GM19324 (cell line): ENCODE measurements around the gene STARD3.
"Not testable (repeated sequence)": the region's sequence is repeated elsewhere in the genome, so short reads cannot be mapped to it uniquely, and the experiment has no call there.

Experiments
- ATAC-seq: cut with Tn5 transposase; IDR thresholded peaks from one replicate; pipeline ENCODE4 v1.9.1; 2021; ENCODE audit warnings: mild to moderate bottlenecking, moderate library complexity; ENCODE audit not compliant: unreplicated experiment, low FRiP score

STARD3 gene

DNA sequence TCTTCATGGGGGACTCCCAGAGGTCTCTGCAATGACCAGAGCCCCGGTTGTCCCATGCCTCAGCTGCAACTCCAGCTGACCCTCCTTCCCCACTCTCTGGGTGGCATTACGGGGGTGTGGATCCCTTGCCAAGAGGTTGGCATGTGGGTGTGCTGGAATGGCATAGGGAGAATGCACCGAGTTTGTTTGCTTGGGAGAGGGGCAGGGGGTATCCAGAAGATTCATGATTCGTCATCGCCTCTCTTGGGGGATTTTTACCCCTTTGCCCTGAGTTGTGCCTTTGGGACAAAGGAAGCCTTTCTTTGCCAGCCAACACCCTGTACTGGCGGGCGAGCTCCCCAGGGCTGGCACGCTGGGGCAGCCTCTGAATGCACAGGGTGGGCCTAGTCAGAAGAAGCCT lies 69.4 kb downstream of the STARD3 start:
- no peak for ATAC-seq

DNA sequence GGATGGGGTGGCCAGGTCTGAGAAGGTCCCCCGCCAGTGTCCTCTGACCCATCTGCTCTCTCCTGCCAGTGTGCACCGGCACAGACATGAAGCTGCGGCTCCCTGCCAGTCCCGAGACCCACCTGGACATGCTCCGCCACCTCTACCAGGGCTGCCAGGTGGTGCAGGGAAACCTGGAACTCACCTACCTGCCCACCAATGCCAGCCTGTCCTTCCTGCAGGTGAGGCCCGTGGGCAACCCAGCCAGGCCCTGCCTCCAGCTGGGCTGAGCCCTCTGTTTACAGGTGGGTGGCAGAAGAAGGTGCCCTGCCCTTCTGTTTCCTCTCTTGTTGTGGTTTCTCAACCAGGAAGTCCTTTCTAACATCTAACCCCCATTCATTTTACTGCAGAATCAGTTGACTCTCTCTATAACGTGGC lies 70.0 kb downstream of the STARD3 start:
- ATAC-seq = no peak

DNA sequence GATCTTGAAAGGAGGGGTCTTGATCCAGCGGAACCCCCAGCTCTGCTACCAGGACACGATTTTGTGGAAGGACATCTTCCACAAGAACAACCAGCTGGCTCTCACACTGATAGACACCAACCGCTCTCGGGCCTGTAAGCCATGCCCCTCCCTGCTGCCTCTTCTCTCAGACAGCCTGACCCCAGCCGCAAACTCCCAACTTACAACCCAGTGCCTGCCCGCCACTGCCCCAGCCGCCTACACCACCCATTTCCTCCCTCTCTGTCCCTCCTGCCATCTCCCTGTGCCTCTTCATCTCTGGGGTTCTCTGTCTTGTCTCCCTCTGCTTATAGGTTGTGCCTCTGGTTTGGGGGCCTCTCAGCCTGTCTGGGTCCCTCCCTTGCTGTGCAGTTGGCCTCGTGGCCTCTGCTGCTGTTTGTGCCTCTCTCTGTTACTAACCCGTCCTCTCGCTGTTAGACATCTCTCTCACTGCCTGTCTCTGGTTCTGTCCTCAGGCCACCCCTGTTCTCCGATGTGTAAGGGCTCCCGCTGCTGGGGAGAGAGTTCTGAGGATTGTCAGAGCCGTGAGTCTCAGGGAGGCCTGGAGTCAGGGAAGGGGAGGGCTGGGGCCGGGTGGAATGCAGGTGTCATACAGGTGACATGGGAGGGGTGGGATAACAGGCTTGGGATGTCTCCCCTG lies 72.5 kb downstream of the STARD3 start:
- no peak for ATAC-seq

DNA sequence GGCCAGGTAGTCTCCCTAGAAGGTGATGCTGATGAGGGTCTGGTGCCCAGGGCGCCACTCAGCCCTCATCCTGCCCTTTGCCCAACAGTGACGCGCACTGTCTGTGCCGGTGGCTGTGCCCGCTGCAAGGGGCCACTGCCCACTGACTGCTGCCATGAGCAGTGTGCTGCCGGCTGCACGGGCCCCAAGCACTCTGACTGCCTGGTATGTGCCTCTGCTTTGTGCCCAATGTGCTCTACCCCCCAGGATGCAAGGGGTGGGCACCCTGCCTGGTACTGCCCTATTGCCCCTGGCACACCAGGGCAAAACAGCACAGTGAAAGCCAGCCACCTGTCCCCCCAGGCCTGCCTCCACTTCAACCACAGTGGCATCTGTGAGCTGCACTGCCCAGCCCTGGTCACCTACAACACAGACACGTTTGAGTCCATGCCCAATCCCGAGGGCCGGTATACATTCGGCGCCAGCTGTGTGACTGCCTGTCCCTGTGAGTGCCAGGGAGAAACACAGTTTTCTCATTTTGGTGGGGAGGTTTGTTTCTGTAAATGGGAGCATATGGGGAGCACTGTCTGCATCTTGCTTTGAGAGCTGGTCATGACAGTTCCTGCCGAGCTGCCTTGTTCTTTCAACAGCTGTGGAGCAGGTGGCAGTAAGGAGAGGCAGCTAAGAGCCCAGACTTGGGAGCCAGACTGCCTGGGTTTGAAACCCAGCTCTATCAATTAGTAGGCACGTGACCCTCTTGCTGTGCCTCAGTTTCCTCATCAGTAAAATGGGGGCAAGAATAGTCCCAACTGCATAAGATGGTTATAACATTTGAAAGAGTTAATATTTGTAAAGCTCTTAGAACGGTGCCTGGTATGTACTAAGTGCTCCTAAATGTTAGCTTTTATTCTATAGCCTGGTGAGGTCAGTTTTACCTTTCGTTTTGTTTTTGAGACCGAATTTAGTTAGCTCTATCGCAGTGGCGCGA lies 73.3 kb downstream of the STARD3 start:
- ATAC-seq = no peak

DNA sequence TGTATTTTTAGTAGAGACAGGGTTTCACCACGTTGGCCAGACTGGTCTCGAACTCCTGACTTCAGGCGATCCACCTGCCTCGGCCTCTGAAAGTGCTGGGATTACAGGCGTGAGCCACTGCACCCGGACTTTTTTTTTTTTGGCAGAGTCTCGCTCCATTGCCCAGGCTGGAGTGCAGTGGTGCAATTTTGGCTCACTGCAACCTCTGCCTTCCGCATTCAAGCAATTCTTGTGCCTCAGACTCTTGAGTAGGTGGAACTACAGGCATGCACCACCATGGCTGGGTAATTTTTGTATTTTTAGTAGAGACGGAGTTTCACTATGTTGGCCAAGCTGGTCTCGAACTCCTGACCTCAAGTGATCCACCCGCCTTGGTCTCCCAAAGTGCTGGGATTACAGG lies 74.1 kb downstream of the STARD3 start:
- not testable (repeated sequence) for ATAC-seq

DNA sequence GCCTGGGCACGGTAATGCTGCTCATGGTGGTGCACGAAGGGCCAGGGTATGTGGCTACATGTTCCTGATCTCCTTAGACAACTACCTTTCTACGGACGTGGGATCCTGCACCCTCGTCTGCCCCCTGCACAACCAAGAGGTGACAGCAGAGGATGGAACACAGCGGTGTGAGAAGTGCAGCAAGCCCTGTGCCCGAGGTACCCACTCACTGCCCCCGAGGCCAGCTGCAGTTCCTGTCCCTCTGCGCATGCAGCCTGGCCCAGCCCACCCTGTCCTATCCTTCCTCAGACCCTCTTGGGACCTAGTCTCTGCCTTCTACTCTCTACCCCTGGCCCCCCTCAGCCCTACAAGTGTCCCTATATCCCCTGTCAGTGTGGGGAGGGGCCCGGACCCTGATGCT lies 74.9 kb downstream of the STARD3 start:
- no peak for ATAC-seq
